ENCODE results near the gene TTLL8. TPM values are rescaled to one million over a fixed set of nuclear protein-coding genes. Genes with fewer than 3 reads are reported as not detected.

TTLL8 gene
- total RNA-seq, 1 experiment from 2014 or later = not detected

- no peak for TF ChIP-seq ZSCAN18 (CRISPR knock-in tag; IDR thresholded peaks at IDR 0.05)
Measured at GRCh38 chr22:50082197-50082715, 24.2 kb upstream of the TTLL8 start (continued).

GRCh38 chr22:50081426-50082196 lies 23.5 kb upstream of the TTLL8 start:
- ChIA-PET POLR2A (no interaction called here), CTCF (interaction anchor here (0.9 to 1.6 kb wide), 2 partner anchors 22 to 98 kb away, joined by 3 to 5 read pairs; no protein-coding TSS in a partner anchor)
- no peak for DNase-seq (ENCODE audit: low spot score)
- no peaks in the 10 kb centered on the region for H3K36me3 Mint-ChIP-seq
- no peak for ATAC-seq
- peaks cover 8% of the 10 kb centered on the region; the same call in 1 of the 2 replicates for H3K27me3 Mint-ChIP-seq (ENCODE audit: low read depth)
- H3K27ac Mint-ChIP-seq = no peak overlapping the region
- no peak overlapping the region for H3K4me3 Mint-ChIP-seq
- H3K4me1 Mint-ChIP-seq = no peaks in the 10 kb centered on the region; the same call in 1 of the 2 replicates
- peaks cover under 1% of the 10 kb centered on the region; the same call in 1 of the 2 replicates for H3K9me3 Mint-ChIP-seq
- no peak for TF ChIP-seq KAT7 (CRISPR knock-in tag; IDR thresholded peaks at IDR 0.05; ENCODE audit: borderline replicate concordance)
- TF ChIP-seq ZNF317 (CRISPR knock-in tag; IDR thresholded peaks at IDR 0.05; ENCODE audit: borderline replicate concordance, low read depth) = no peak
- no peak for TF ChIP-seq TP53 (CRISPR knock-in tag; IDR thresholded peaks at IDR 0.05)
- TF ChIP-seq ATF2 (CRISPR knock-in tag; IDR thresholded peaks at IDR 0.05; ENCODE audit: borderline replicate concordance, low read depth) = no peak
- no peak for TF ChIP-seq ESRRA (CRISPR knock-in tag; IDR thresholded peaks at IDR 0.05; ENCODE audit: borderline replicate concordance)
- TF ChIP-seq E2F1 (CRISPR knock-in tag; IDR thresholded peaks at IDR 0.05) = no peak
- no peak for TF ChIP-seq ZNF512 (CRISPR knock-in tag; IDR thresholded peaks at IDR 0.05; ENCODE audit: borderline replicate concordance)
- no peak for TF ChIP-seq SOX15 (CRISPR knock-in tag; IDR thresholded peaks at IDR 0.05)
- no peak for TF ChIP-seq CTCF (IDR thresholded peaks at IDR 0.05)
- no peak for TF ChIP-seq ZMAT4 (CRISPR knock-in tag; IDR thresholded peaks at IDR 0.05)
- TF ChIP-seq ATF3 (CRISPR knock-in tag; conservative IDR thresholded peaks at IDR 0.05) = no peak
- no peak for TF ChIP-seq USF2 (CRISPR knock-in tag; IDR thresholded peaks at IDR 0.05)
- no peak for TF ChIP-seq IRF1 (CRISPR knock-in tag; IDR thresholded peaks at IDR 0.05)
- TF ChIP-seq AFF4 (CRISPR knock-in tag; IDR thresholded peaks at IDR 0.05; ENCODE audit: borderline replicate concordance) = no peak
- no peak for TF ChIP-seq E2F4 (CRISPR knock-in tag; IDR thresholded peaks at IDR 0.05; ENCODE audit: borderline replicate concordance, low read depth)
- no peak for TF ChIP-seq CREB1 (CRISPR knock-in tag; IDR thresholded peaks at IDR 0.05)

Data from WTC11 (cell line).